A673 (cell line): ENCODE data around the gene SLC4A1. TPM values are rescaled to one million over a fixed set of nuclear protein-coding genes. Genes with fewer than 3 reads are reported as not detected.

Source experiments
- BruUV-seq: library from RNA; stranded (reverse); fragments of 400-500 nt; replicated peaks from 2 replicates; lab custom pipeline; 2021; lab: Mats Ljungman, UMichigan
- CTCF ChIA-PET: fragments of 300-600 bp; sonication (Branson Sonifier 250); formaldehyde crosslinking; loops from one replicate; lab custom pipeline; 2022; ENCODE audit warnings: antibody characterized with exemption; lab: Charles Lee
- POLR2A ChIA-PET: fragments of 300-600 bp; sonication (Branson Sonifier 250); formaldehyde crosslinking; loops from one replicate; lab custom pipeline; 2022; ENCODE audit warnings: antibody characterized with exemption; ENCODE audit not compliant: low non-redundant PET; lab: Charles Lee
- DNase-seq: peaks from one replicate; pipeline ENCODE4 v3.0.0-alpha.2; 2015; ENCODE audit warnings: low spot score
- H3K27ac ChIP-seq: fragments of 200-600 bp; sonication (generic); 2 replicates; pipeline ENCODE4 v1.5.1; 2016; ENCODE audit warnings: mixed run types, low read depth, mild to moderate bottlenecking, mixed read lengths, antibody characterized with exemption, low read length; ENCODE audit not compliant: poor library complexity, severe bottlenecking
- H3K27me3 ChIP-seq: fragments of 200-600 bp; sonication (generic); replicated peaks from 2 replicates; pipeline ENCODE4 v1.6.1; 2017; ENCODE audit warnings: mixed run types, low read depth, mild to moderate bottlenecking, mixed read lengths, antibody characterized with exemption, low read length; ENCODE audit not compliant: insufficient read depth, poor library complexity
- H3K36me3 ChIP-seq: fragments of 200-600 bp; sonication (generic); 2 replicates; pipeline ENCODE4 v1.6.1; 2016; ENCODE audit warnings: mixed run types, mild to moderate bottlenecking, mixed read lengths, antibody characterized with exemption, low read length; ENCODE audit not compliant: insufficient read depth, poor library complexity, severe bottlenecking
- H3K4me1 ChIP-seq: fragments of 200-600 bp; sonication (generic); 2 replicates; pipeline ENCODE4 v1.6.1; 2017; ENCODE audit warnings: mixed run types, mild to moderate bottlenecking, mixed read lengths, antibody characterized with exemption, low read length; ENCODE audit not compliant: insufficient read depth, poor library complexity, severe bottlenecking
- H3K4me3 ChIP-seq: fragments of 200-600 bp; sonication (generic); 2 replicates; pipeline ENCODE4 v1.5.1; 2016; ENCODE audit warnings: low read depth, mixed run types, mild to moderate bottlenecking, mixed read lengths, low read length; ENCODE audit not compliant: poor library complexity, severe bottlenecking
- H3K9me3 ChIP-seq: fragments of 200-600 bp; sonication (generic); 2 replicates; pipeline ENCODE4 v1.6.1; 2016; ENCODE audit warnings: mixed run types, low read depth, mild to moderate bottlenecking, mixed read lengths, antibody characterized with exemption, low read length; ENCODE audit not compliant: poor library complexity, severe bottlenecking
- EZH2 ChIP-seq: fragments of 200-600 bp; sonication (generic); IDR thresholded peaks from 2 replicates; pipeline ENCODE4 v1.6.1; 2017; ENCODE audit warnings: borderline replicate concordance, low read depth, mild to moderate bottlenecking, mixed read lengths, antibody characterized with exemption, low read length; ENCODE audit not compliant: poor library complexity, severe bottlenecking
- intact Hi-C: fragments of 100-400 bp; cut with micrococcal nuclease; formaldehyde crosslinking; loops from one replicate; pipeline ENCODE4 v1.10.0; 2022; ENCODE audit not compliant: unreplicated experiment
- total RNA-seq: library from RNA; stranded (reverse); gene quantifications from 2 replicates; pipeline ENCODE4 v1.2.3, GENCODE V29; 2021
- TF ChIP-seq, protein P1 (sequence below): fragments of 300-800, 200-600 bp; sonication (generic); conservative IDR thresholded peaks from 2 replicates; pipeline ENCODE4 v1.5.1; 2017; ENCODE audit warnings: low read depth, mild to moderate bottlenecking, antibody characterized with exemption, low read length, moderate library complexity, mixed read lengths

The SLC4A1 gene
- total RNA-seq, 1 experiment from 2014 or later: not detected

DNA sequence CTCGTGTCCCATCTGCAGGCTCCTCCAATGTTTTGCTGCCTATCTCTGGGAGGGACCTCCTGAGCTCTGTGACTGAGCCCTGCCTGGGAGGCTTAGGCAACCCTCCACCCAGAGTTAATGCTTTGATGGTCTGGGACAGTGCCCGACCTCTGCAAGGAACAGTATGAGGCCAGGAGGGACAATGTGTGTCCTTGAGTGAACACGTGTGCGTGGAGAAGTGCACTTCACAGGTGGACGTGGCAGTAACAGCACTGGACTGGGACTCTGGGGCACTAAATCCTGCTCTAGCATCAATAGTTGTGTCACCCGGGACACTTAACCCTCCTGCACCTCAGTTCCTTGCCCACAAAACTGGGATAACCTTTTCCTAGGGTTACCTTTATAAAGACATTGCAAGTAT is 53.0 kb downstream of the SLC4A1 start:
- DNase-seq: no peak
- BruUV-seq: no TSS peak
- Histone ChIP-seq H3K36me3 (peaks cover 40% of the 10 kb centered on the region), H3K27me3 (no peaks in the 10 kb centered on the region), H3K4me1 (peaks cover 9% of the 10 kb centered on the region), H3K4me3 (no peak overlapping the region), H3K9me3 (no peaks in the 10 kb centered on the region), H3K27ac (no peak overlapping the region)
- intact Hi-C loops: loop anchor here (5.0 kb wide), 1 partner anchor 132 kb away; the partner anchor contains the start of gene GRN
- CTCF ChIA-PET: no interaction called here
- TF ChIP-seq EZH2: no peak
- TF ChIP-seq, protein P1, sequence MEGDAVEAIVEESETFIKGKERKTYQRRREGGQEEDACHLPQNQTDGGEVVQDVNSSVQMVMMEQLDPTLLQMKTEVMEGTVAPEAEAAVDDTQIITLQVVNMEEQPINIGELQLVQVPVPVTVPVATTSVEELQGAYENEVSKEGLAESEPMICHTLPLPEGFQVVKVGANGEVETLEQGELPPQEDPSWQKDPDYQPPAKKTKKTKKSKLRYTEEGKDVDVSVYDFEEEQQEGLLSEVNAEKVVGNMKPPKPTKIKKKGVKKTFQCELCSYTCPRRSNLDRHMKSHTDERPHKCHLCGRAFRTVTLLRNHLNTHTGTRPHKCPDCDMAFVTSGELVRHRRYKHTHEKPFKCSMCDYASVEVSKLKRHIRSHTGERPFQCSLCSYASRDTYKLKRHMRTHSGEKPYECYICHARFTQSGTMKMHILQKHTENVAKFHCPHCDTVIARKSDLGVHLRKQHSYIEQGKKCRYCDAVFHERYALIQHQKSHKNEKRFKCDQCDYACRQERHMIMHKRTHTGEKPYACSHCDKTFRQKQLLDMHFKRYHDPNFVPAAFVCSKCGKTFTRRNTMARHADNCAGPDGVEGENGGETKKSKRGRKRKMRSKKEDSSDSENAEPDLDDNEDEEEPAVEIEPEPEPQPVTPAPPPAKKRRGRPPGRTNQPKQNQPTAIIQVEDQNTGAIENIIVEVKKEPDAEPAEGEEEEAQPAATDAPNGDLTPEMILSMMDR: no peak
- POLR2A ChIA-PET: no interaction called here

DNA sequence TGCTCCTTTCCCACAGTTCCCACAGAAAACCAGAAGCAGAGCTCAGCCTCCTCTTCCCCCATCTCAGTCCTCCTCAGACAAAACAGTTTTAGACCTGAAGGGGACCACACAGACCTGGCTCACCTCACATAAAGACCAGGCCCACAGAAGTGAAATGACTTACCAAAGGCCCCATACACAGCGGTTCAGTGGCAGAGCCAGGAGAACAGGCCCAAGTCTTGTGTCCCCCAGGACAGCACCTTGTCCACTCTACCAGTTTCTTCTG is 53.8 kb downstream of the SLC4A1 start:
- no peaks in the 10 kb centered on the region for H3K27me3 ChIP-seq
- no peak overlapping the region for H3K27ac ChIP-seq
- ChIA-PET CTCF (no interaction called here), POLR2A (no interaction called here)
- BruUV-seq: no TSS peak
- intact Hi-C loops: loop anchor here (5.0 kb wide), 1 partner anchor 133 kb away; the partner anchor contains the start of gene GRN
- no peak overlapping the region for H3K4me3 ChIP-seq
- peaks cover 9% of the 10 kb centered on the region for H3K4me1 ChIP-seq
- H3K36me3 ChIP-seq: peaks cover 47% of the 10 kb centered on the region
- TF ChIP-seq EZH2: no peak
- TF ChIP-seq, protein P1: no peak
- no peak for DNase-seq
- no peaks in the 10 kb centered on the region for H3K9me3 ChIP-seq

DNA sequence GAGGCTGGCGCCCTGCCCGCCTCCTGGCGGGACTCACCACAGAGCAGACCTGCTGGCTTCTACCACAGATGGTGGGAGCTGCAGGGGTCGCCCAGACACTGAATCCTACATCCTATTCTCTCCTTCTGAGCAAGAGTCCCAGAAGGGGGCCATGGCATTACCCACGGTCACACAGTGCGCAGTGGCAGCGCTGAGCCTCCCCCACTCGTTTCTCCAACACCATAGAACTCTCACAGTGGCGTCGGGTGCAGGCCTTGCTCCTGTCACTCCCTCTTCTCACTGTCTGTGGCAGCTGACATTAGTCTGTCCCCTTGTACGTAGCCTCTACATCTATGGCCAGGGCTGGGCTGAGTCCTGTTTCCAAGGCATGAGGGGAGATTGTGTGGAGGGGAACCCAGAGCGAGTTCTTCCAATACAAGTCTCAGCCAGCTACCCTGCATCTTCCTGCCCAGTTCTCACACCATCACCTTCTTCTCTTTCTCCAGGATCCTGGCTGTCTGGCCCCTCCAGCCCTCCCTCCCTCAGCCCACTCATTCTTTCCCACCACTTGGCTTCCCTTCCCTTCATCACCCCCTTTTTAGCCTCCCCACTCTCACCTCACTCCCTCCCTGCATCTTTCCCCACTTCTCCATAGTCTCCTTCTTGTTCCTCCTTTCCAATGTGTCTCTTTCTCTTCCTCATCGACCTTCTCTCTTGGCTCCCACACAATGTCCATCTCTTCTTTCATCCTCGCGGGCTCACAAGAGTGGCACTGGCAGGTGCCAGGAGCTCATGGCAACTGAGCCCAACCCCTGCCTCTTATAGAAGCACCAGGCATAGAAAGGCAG is 54.3 kb downstream of the SLC4A1 start:
- Histone ChIP-seq H3K36me3 (peaks cover 52% of the 10 kb centered on the region), H3K27ac (no peak overlapping the region), H3K4me3 (no peak overlapping the region), H3K4me1 (peaks cover 9% of the 10 kb centered on the region), H3K9me3 (no peaks in the 10 kb centered on the region), H3K27me3 (no peaks in the 10 kb centered on the region)
- ChIA-PET CTCF (no interaction called here), POLR2A (no interaction called here)
- intact Hi-C loops: loop anchor here (5.0 kb wide), 1 partner anchor 134 kb away; the partner anchor contains the start of gene GRN
- no peak for DNase-seq
- BruUV-seq: no TSS peak
- TF ChIP-seq, protein P1: no peak
- no peak for TF ChIP-seq EZH2
